Endothelial cell (in vitro differentiated cells): ENCODE measurements around the gene METTL13. TPM values are rescaled to one million over a fixed set of nuclear protein-coding genes. Genes with fewer than 3 reads are reported as not detected.

ENCODE experiments used
- DNase-seq: peaks from one replicate; pipeline ENCODE4 v3.0.0; 2021; ENCODE audit warnings: low spot score
- H3K27ac Mint-ChIP-seq: one replicate; pipeline ENCODE4 v1.8.0; 2021; ENCODE audit warnings: mixed read lengths, inconsistent platforms; ENCODE audit not compliant: unreplicated experiment
- H3K27me3 Mint-ChIP-seq: one replicate; pipeline ENCODE4 v1.8.0; 2021; ENCODE audit warnings: mild to moderate bottlenecking, moderate library complexity, mixed read lengths, inconsistent platforms; ENCODE audit not compliant: unreplicated experiment
- H3K36me3 Mint-ChIP-seq: one replicate; pipeline ENCODE4 v1.8.0; 2021; ENCODE audit warnings: mild to moderate bottlenecking, low read depth, mixed read lengths, inconsistent platforms; ENCODE audit not compliant: unreplicated experiment
- H3K4me1 Mint-ChIP-seq: one replicate; pipeline ENCODE4 v1.8.0; 2021; ENCODE audit warnings: mild to moderate bottlenecking, mixed read lengths, inconsistent platforms; ENCODE audit not compliant: unreplicated experiment
- H3K4me3 Mint-ChIP-seq: one replicate; pipeline ENCODE4 v1.8.0; 2021; ENCODE audit warnings: mild to moderate bottlenecking, mixed read lengths, inconsistent platforms; ENCODE audit not compliant: unreplicated experiment
- H3K9me3 Mint-ChIP-seq: one replicate; pipeline ENCODE4 v1.8.0; 2021; ENCODE audit warnings: mixed read lengths, inconsistent platforms; ENCODE audit not compliant: unreplicated experiment
- total RNA-seq: library from RNA; stranded (reverse); fragmentation: NEBNext Ultra II Directional; extraction: Animal tissue kit (Norgen Biotek cat#: 25700); gene quantifications from one replicate; pipeline ENCODE4 v1.2.1, GENCODE V29; 2021; ENCODE audit not compliant: unreplicated experiment
- TF ChIP-seq, protein P1 (sequence below): fragments of 200-600 bp; sonication (generic); IDR thresholded peaks from one replicate; pipeline ENCODE4 v1.5.0; 2021; ENCODE audit warnings: antibody characterized with exemption; ENCODE audit not compliant: unreplicated experiment

METTL13 gene
- total RNA-seq, 1 donor from 2014 or later, result 22.1 TPM

DNA sequence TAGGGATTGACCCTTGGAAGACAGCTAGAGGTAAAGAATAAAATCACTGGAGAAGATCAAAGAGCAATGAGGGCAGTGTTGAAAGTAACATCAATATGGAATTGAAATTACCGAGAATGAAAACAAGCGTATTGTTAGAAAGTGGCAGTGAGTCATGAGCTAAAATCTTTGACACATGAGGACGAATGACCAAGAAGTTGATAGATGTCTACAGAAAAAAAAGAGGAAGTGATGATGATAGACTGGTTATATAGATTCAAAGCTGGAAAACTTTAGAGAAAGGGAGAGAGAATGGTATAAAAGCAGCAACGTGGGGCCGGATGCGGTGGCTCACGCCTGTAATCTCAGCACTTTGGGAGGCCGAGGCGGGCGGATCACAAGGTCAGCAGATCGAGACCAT, 47.3 kb downstream of the METTL13 start:
- peaks cover 7% of the 10 kb centered on the region for H3K9me3 Mint-ChIP-seq
- TF ChIP-seq, protein P1, sequence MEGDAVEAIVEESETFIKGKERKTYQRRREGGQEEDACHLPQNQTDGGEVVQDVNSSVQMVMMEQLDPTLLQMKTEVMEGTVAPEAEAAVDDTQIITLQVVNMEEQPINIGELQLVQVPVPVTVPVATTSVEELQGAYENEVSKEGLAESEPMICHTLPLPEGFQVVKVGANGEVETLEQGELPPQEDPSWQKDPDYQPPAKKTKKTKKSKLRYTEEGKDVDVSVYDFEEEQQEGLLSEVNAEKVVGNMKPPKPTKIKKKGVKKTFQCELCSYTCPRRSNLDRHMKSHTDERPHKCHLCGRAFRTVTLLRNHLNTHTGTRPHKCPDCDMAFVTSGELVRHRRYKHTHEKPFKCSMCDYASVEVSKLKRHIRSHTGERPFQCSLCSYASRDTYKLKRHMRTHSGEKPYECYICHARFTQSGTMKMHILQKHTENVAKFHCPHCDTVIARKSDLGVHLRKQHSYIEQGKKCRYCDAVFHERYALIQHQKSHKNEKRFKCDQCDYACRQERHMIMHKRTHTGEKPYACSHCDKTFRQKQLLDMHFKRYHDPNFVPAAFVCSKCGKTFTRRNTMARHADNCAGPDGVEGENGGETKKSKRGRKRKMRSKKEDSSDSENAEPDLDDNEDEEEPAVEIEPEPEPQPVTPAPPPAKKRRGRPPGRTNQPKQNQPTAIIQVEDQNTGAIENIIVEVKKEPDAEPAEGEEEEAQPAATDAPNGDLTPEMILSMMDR, result no peak
- peaks cover 25% of the 10 kb centered on the region for H3K36me3 Mint-ChIP-seq
- no peak overlapping the region for H3K4me3 Mint-ChIP-seq
- no peak for DNase-seq
- H3K27me3 Mint-ChIP-seq, result peaks cover 1% of the 10 kb centered on the region
- H3K4me1 Mint-ChIP-seq, result no peaks in the 10 kb centered on the region
- H3K27ac Mint-ChIP-seq, result no peak overlapping the region

DNA sequence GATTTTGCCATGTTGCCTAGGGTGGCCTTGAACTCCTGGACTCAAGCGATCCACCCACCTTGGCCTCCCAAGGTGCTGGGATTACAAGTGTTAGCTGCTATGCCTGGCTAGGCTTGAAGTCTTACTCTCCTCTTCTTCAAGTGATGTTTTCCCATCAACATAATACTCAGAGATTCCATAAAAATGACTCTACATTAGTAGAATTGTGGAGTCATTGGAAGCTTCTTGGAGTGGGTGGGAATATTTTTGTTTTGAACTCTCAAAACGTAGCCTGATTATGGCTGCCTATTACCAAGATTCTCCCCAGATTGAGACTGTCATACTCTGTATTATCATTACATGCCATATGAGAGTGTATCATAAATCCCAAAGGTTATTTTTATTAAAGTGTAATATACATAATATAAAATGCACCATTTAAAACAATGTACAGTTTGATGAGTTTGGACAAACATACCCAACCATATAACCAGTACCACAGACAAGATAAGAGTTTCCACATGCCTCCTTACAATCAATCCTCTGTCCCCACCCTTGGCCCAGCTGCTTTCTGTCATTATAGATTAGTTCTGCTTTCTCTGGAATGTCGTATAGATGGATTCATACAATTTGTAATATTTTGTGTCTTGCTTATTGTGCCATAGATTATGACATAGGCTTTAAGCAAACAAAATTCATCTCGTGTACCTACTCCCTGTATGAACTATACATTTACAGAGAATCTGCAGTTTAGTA, 51.8 kb downstream of the METTL13 start:
- no peak overlapping the region for H3K27ac Mint-ChIP-seq
- TF ChIP-seq, protein P1, result no peak
- no peaks in the 10 kb centered on the region for H3K9me3 Mint-ChIP-seq
- H3K36me3 Mint-ChIP-seq, result peaks cover 3% of the 10 kb centered on the region
- DNase-seq, result no peak
- no peaks in the 10 kb centered on the region for H3K27me3 Mint-ChIP-seq
- no peaks in the 10 kb centered on the region for H3K4me1 Mint-ChIP-seq
- no peak overlapping the region for H3K4me3 Mint-ChIP-seq

DNA sequence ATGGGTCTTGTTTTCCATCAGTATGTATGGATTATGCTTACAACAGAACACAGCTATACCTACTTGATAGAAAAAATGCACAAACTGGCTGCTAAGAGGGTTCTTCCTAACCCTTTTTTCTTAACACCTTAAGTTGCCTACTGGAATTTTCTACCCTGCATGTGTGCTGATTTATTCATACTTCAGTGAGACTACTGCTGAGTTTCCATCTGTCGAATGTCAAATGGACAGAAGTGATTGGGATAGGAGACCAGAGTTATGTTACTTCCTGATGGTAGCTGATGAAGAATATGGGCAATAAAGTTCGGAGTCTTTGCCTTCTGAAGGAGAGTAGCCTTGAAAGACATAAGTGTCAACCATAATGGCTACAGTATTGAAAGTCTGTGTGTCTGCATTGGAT, 53.4 kb downstream of the METTL13 start:
- no peaks in the 10 kb centered on the region for H3K4me1 Mint-ChIP-seq
- DNase-seq, result no peak
- H3K27me3 Mint-ChIP-seq, result no peaks in the 10 kb centered on the region
- TF ChIP-seq, protein P1, result no peak
- H3K36me3 Mint-ChIP-seq, result no peaks in the 10 kb centered on the region
- H3K9me3 Mint-ChIP-seq, result no peaks in the 10 kb centered on the region
- no peak overlapping the region for H3K27ac Mint-ChIP-seq
- no peak overlapping the region for H3K4me3 Mint-ChIP-seq

DNA sequence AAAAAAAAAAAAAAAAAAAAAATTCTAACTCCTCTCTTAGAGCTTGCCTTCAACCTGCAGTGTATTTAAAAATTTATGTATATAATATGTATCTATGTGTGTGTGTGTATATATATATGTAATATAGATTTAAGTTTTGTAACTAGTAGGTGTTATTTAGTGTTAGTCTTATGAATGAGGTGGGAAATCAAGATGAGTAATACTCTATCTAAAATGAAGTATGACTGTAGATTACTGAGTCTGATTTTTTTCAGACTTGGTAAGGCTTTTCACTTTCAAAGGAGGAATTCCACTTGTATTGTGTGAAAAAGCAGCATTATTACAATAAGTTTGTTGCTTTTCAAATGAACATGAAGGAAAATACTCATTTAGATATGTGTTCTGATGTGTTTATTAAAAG, 54.4 kb downstream of the METTL13 start:
- TF ChIP-seq, protein P1, result no peak
- H3K27me3 Mint-ChIP-seq, result no peaks in the 10 kb centered on the region
- H3K36me3 Mint-ChIP-seq, result no peaks in the 10 kb centered on the region
- peaks cover 9% of the 10 kb centered on the region for H3K4me1 Mint-ChIP-seq
- no peak for DNase-seq
- no peaks in the 10 kb centered on the region for H3K9me3 Mint-ChIP-seq
- H3K27ac Mint-ChIP-seq, result no peak overlapping the region
- H3K4me3 Mint-ChIP-seq, result no peak overlapping the region

DNA sequence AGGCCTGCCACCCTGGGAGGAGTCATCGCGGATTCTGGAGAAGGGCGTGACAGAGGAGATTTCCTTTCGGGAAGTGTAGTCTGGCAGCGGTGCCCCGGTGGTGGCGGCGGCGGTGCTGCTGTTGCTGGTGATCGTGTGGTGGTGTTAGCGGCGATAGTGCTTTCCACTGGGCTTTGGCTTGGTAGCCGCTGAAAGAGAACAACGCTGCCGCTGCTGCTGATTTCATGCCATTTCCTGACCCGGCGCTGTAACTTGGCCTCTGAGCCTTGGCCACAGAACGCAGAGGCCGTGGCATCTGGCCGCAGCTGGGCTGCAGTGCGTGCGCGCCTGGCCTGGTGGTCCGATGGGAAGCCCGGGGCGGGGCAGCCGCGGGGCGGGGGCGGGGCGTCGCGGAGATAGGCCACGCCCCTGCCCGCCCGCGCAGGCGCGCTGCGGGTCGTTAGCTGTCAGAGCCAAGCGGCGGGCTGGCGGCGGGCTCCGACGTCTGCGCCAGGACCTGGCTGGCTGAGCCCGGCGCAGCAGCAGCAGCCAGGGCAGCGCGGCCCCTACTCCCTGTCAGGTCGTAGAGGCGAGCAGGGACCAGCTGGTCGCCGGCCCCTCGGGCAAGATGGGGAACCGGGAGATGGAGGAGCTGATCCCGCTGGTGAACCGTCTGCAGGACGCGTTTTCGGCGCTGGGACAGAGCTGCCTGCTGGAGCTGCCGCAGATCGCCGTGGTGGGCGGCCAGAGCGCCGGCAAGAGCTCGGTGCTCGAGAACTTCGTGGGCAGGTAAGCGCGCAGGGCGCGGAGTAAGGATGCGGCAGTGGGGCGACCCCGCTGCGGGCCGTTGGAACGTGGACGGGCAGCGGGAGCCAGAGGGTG, 59.8 kb downstream of the METTL13 start, which contains the start of gene DNM3:
TSS of gene DNM3 (plus strand) at position 449 of the 861 bp plus-strand sequence. CDS start at position 608, 159 bp downstream.
- peak within 1 kb of the TSS; percentile 75 for H3K27ac Mint-ChIP-seq
- peaks cover 19% of the 10 kb centered on the region for H3K4me1 Mint-ChIP-seq
- TF ChIP-seq, protein P1, result no peak
- DNase-seq, result peak; percentile 92
- peak within 1 kb of the TSS; percentile 98 for H3K4me3 Mint-ChIP-seq
- H3K9me3 Mint-ChIP-seq, result no peaks in the 10 kb centered on the region
- peaks cover 6% of the 10 kb centered on the region for H3K27me3 Mint-ChIP-seq
- no peaks in the 10 kb centered on the region for H3K36me3 Mint-ChIP-seq
